Measurements from ENCODE around the gene KPTN. TPM values are rescaled to one million over a fixed set of nuclear protein-coding genes. Genes with fewer than 3 reads are reported as not detected.

KPTN gene
- total RNA-seq, 4 donors from 2014 or later = 7.1 to 22.3 (median 13.4) TPM

GRCh38 chr19:47469363-47469700 is 14.7 kb downstream of the KPTN start:
- H3K27ac ChIP-seq = no peak overlapping the region
- TF ChIP-seq CTCF (IDR thresholded peaks at IDR 0.05) (no peak), POLR2A (IDR thresholded peaks at IDR 0.05) (no peak)
- no peak for DNase-seq

GRCh38 chr19:47467914-47468313 is 16.1 kb downstream of the KPTN start:
- H3K4me1 ChIP-seq = peaks cover 0 to 3% (median 0%) of the 10 kb centered on the region in 4 donors
- H3K9me3 ChIP-seq = no peaks in the 10 kb centered on the region
- no peak for DNase-seq
- no peak for TF ChIP-seq POLR2A (IDR thresholded peaks at IDR 0.05)
- TF ChIP-seq CTCF (IDR thresholded peaks at IDR 0.05) = no peak
- H3K4me3 ChIP-seq = no peak overlapping the region
- no peaks in the 10 kb centered on the region for H3K36me3 ChIP-seq
- H3K27me3 ChIP-seq = peaks cover 0 to 9% of the 10 kb centered on the region in 2 donors
- no peak overlapping the region for H3K27ac ChIP-seq

More at GRCh38 chr19:47469363-47469700, 14.7 kb downstream of the KPTN start:
- no peak overlapping the region for H3K4me3 ChIP-seq
- peaks cover 0 to 3% (median 0%) of the 10 kb centered on the region in 4 donors for H3K4me1 ChIP-seq
- no peaks in the 10 kb centered on the region for H3K9me3 ChIP-seq
- no peaks in the 10 kb centered on the region for H3K36me3 ChIP-seq
- H3K27me3 ChIP-seq = peaks cover 0 to 9% of the 10 kb centered on the region in 2 donors

GRCh38 chr19:47465957-47466356 is 18.1 kb downstream of the KPTN start:
- H3K27ac ChIP-seq = no peak overlapping the region
- TF ChIP-seq POLR2A (IDR thresholded peaks at IDR 0.05) (no peak), CTCF (IDR thresholded peaks at IDR 0.05) (no peak)
- peaks cover 0 to 4% of the 10 kb centered on the region in 2 donors for H3K27me3 ChIP-seq
- H3K4me1 ChIP-seq = no peaks in the 10 kb centered on the region
- DNase-seq = no peak
- no peaks in the 10 kb centered on the region for H3K9me3 ChIP-seq
- no peaks in the 10 kb centered on the region for H3K36me3 ChIP-seq
- H3K4me3 ChIP-seq = no peak overlapping the region

GRCh38 chr19:47464675-47465419 is 19.2 kb downstream of the KPTN start:
- Histone ChIP-seq H3K4me1 (no peaks in the 10 kb centered on the region), H3K27ac (no peak overlapping the region), H3K9me3 (no peaks in the 10 kb centered on the region), H3K27me3 (peaks cover 0 to 4% of the 10 kb centered on the region in 2 donors), H3K36me3 (no peaks in the 10 kb centered on the region), H3K4me3 (no peak overlapping the region)
- no peak for DNase-seq
- TF ChIP-seq CTCF (IDR thresholded peaks at IDR 0.05) (no peak), POLR2A (IDR thresholded peaks at IDR 0.05) (no peak)

- Histone ChIP-seq H3K4me3 (no peak overlapping the region), H3K27me3 (peaks cover 0 to 6% of the 10 kb centered on the region in 2 donors), H3K27ac (no peak overlapping the region), H3K9me3 (no peaks in the 10 kb centered on the region), H3K36me3 (no peaks in the 10 kb centered on the region), H3K4me1 (peaks cover 0 to 7% (median 0%) of the 10 kb centered on the region in 4 donors)
- no peak for DNase-seq
- no peak for TF ChIP-seq POLR2A (IDR thresholded peaks at IDR 0.05)
- no peak for TF ChIP-seq CTCF (IDR thresholded peaks at IDR 0.05)
Observed at GRCh38 chr19:47461876-47462275, 22.1 kb downstream of the KPTN start.
